Measurements from ENCODE around the gene PIP4K2C.
"Not testable (repeated sequence)": the region's sequence is repeated elsewhere in the genome, so short reads cannot be mapped to it uniquely, and the experiment has no call there.

Gene PIP4K2C

GRCh38 chr12:57641699-57642442 lies 50.9 kb downstream of the PIP4K2C start:
- DNase-seq = no peak

DNA sequence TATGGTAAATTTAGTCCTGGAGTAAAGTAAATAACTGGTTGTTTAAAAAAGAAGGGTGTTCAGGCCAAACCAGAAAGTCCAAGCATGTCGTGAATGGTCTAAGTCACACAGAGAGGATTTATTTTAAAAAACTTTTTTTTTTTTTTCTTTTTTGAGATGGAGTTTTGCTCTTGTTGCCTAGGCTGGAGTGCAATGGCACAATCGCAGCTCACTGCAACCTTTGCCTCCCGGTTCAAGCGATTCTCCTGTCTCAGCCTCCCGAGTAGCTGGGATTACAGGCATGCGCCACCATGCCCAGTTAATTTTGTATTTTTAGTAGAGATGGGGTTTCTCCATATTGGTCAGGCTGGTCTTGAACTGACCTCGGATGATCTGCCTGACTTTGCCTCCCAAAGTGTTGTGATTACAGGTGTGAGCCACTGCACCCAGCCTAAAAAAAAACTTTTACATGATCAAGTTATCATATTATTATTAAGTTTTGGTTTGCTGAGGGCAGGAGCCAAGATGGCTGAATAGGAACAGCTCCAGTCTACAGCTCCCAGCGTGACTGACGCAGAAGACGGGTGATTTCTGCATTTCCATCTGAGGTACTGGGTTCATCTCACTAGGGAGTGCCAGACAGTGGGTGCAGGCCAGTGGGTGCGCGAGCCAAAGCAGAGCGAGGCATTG lies 55.1 kb downstream of the PIP4K2C start:
- DNase-seq = not testable (repeated sequence)

GRCh38 chr12:57646659-57647049 lies 55.7 kb downstream of the PIP4K2C start:
- not testable (repeated sequence) for DNase-seq
